ENCODE data around the gene GLS.
"Not testable (repeated sequence)": the region's sequence is repeated elsewhere in the genome, so short reads cannot be mapped to it uniquely, and the experiment has no call there.

GLS gene

DNA sequence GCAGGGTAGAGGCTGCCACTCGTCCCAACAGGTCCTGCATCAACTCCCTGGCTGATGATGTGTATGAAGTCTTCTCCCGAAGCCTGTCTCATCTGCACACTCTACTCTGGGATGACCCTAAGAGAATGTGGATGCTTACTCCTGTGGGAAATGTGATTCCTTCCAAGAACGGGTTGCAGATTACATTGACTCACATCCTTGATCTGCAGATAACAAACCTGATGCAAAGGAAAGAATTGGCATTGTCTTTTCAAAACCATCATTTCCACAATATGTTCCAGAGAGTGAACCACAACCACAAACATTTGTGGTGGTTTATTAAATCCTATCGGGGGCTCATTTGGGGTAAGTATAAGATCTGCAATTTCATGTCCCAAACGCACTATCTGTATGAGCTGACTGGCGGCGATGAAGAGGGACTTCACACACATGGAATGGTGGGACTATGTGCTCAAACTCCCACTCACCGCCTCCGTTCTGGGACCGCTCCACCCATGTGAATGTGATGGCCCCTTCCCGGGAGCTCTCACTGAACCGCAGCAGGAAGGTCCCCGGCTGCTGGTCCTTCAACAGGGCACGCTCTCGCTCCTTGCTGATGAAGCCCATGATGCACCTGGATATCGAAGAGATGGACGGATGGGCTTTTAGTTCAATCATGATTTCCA is 97.9 kb downstream of the GLS start:
- DNase-seq (ENCODE audit: low read depth, low spot score): no peak
- no peak overlapping the region for H3K4me3 ChIP-seq (ENCODE audit: low read length)

DNA sequence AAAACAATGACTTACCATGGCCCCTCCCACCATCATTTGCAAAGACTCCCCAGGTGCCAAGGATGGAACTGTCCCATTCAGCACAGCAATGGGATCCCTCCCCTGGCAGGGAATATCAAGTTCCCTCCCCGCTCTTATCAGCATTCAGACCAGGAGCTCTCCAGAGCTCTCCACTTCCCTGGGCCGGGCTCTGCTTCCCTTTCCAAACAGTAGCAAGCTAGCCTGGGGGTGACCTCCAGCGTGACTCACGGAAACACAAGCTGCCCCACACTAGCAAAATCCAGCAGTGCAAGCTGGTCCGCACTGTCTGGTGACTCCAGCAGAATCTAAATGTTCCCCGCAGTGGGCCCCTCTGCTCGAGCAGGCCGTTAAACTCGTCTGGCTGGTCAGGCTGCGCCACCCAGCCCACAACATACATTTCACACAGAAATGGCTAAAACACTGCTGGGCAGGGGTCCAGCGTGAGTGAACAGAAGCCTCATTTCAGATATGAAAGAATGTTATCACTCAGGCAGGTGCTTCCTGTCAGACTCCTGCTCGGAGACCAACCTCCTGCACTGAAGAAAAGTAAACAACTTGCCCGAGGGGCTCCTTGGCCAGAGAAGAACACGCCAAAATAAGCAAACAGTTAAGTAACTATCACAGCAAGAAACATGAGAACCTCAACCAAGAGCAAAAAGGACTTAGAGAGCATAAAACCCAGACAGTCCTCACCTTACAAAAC is 99.4 kb downstream of the GLS start:
- DNase-seq (ENCODE audit: low read depth, low spot score): no peak
- no peak overlapping the region for H3K4me3 ChIP-seq (ENCODE audit: low read length)

DNA sequence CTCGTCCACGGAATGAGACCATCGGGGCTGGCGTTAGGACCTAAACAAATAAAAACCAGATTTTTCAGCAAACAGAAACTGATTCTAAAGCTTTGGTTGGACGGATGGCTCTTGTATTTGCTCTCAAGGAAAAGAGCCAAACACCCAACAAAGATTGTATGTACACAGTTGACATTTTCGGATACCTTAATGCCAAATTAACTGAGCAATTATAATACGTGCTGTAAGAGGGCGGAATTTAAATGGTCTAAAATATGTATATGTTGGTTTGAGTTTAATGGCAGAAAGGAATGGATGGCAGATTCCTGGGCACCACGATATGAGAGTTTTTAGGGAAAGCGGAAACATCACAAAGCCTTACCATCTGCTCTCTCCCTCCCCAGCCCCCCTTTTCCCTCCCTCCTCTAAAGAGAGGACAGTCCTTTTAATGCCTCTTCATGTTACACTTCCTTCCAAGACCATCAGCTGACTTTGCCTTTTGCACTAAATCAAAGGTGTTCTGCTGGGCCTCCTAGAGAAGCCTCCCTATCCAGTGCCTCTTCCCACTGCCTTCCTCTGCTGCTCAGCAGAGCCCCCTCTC is 100.1 kb downstream of the GLS start:
- no peak for DNase-seq (ENCODE audit: low read depth, low spot score)
- H3K4me3 ChIP-seq (ENCODE audit: low read length): no peak overlapping the region

DNA sequence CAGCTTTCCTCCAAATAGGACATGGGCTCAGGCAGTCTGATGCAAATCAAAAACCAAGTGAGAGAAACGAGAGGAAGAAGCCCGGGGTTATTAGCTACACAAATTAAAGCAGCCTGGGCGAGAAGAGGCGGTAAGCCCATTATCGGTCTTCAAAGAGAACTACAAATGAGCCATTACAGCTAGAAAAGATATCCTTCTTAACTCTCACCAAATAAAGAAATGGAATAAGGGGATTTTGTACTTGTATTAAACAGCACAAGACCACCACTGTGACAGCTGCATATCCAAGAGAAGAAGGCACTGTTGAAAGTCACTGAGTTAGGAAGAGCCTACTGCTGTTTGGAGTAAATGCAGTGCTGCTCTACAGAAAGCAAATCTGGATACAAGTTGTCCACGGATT is 100.7 kb downstream of the GLS start:
- H3K4me3 ChIP-seq (ENCODE audit: low read length): no peak overlapping the region
- DNase-seq (ENCODE audit: low read depth, low spot score): no peak

DNA sequence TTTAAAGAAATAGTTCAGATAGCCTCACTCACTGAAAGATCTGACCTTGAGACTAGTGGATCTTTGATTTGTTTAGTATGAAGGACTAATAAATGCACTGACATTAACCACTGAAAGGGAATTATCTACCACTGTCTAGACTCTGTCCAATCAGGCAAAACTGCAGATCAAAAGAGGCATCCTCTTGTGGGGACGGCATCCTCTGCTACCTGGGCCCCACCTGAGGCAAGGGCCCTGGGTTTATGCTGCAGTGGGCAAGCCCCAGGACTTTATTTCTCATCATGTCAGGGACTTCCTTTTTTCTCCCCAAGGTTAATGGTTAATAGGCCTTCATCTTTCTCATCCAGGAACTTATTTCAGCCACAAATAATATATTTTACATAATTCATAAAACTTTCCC is 101.1 kb downstream of the GLS start:
- no peak for DNase-seq (ENCODE audit: low read depth, low spot score)
- no peak overlapping the region for H3K4me3 ChIP-seq (ENCODE audit: low read length)

DNA sequence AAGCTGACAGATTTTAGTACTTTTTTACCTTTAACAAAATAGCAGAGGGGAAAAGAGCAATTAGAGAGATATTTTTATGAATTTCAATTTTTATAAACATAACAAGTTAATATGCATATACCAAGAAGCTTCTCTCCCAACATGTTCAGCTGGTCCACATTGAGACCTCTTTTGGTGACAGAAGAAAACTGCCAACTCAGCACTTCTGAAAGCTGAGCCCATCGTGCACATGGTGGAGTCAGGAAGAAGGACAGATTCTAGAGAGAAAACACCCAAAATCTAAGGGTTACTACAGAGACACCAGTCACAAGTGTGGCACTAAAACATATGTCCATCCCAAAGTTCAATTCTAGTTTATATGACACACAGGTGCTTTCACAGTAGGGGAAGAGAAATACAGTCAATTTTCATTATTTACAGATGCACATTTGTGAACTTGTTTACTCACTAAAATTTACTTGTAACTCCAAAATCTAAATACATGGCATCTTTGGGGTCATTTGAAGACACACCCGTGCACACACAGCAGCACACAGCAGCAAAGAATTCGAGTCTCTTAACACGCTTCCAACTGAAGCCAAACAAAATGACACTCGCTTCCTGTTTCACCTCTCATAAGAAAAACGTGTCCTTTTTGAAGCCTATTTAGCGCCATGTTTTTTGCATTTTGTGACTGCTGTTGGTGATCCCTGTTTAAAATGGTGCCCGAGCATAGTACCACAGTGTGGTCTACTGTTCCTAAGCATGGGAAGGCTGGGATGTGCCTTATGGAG is 101.8 kb downstream of the GLS start:
- no peak for DNase-seq (ENCODE audit: low read depth, low spot score)

DNA sequence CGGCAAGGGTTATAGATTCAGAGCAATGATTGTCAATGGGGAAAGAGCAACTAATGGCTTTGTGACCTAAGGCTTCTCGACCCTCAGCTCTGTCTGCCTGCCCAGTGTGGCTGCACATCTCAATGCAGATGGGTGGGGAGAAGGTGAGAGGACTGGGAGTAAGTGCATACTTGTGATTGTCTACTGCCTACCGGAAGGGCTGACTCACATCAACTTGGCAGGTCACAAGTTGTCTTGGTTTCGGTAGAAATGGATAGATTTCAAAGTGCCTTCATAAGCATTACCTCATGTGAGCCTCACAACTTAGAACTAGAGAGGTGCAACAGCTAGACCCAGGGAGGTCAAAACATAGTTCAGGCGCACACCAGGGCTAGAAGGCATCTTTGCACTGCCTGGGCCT is 104.0 kb downstream of the GLS start:
- no peak for DNase-seq (ENCODE audit: low read depth, low spot score)

More for the DNA sequence above, 101.8 kb downstream of the GLS start:
- H3K4me3 ChIP-seq (ENCODE audit: low read length): no peak overlapping the region

DNA sequence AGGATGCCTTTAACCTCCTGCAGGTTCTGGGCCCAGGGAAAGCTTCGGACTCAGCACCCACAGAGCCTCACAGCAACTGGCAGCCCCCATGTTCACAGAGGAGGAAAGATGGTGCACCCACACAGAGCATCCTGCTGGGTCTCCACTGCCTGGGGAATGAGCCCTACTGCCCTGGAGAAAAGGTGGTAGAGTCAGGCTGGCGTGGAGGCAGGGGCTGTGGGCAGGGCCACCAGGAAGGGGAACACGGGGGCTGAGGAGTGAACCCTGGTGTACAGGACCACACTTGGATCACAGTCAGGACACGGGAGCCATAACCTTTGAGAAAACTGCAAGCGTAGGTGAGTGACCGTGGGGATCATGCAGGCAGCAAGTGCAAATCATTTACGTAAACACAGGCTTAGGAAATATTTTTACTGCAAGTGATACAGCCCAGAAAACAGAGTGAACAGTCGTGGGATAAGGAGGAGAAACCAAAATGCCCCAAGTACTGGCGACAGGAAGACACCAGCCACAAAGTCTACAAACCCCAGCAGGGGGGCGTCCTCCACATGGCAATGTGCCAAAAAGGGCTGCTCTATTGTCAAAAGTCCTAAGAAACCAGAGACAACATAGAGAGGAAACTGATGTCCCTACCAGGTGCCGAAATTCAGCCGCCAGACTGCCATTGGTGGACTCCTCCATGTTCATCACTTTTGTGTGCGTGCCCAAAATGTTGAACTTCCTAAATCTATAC is 105.8 kb downstream of the GLS start:
- peak; percentile 71 for DNase-seq (ENCODE audit: low read depth, low spot score)
- H3K4me3 ChIP-seq (ENCODE audit: low read length): no peak overlapping the region

More for the DNA sequence above, 104.0 kb downstream of the GLS start:
- H3K4me3 ChIP-seq (ENCODE audit: low read length): no peak overlapping the region

DNA sequence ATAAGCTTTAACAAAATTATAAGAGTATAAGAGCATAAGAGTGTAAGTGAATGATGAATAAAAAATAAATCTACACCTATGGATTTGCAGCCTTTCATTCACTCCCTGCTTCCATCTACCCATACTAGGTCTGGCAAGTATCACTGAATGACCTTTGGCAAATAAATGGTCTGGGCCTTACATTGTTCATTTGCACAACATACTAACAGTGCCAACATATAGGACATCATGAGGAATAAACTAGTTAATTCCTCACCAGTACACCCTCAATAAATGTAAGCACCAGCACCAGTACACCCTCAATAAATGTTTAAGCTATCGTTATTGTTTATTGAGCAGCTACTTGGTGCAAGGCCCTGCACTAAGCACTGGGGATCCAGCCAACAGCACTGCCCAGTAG is 106.5 kb downstream of the GLS start:
- no peak for DNase-seq (ENCODE audit: low read depth, low spot score)
- H3K4me3 ChIP-seq (ENCODE audit: low read length): no peak overlapping the region

DNA sequence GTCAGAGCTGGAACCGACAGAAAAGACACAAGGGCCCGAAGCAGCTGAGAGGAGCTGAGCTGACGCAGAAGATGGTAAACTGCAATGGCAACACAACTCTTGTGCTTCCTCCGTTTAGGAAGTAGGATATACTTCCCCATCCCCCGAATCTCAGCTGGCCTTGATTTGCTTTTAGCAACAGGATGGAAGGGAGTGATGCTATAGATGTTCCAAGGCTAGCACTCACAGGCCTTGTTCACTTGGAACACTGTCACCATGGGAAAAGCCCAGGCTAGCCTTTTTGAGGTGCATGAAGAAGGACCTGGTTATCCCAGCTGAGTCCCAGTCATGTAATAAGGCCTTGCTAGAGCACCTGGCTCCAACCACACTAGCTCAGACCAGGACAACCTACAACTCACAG is 107.3 kb downstream of the GLS start:
- DNase-seq (ENCODE audit: low read depth, low spot score): no peak
- no peak overlapping the region for H3K4me3 ChIP-seq (ENCODE audit: low read length)

DNA sequence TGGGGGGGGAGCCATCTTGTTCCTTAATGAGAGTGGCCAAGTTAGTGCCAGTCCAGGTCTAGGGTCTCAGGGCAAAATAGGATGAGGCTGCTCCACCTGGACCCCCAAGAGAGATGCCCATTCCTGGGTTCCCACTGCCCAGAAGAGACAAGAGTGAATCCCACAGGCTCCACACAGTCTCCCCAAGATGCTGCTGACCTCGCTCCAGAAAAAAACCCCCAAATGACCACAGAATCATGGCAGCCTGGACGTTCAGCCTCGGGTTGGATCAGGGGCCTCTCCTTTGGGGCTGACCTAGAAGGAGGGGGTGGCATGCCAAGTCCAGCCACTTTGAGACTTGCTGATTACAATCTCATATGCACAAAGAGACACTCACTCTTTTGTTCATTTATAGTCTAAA is 108.3 kb downstream of the GLS start:
- DNase-seq (ENCODE audit: low read depth, low spot score): no peak
- H3K4me3 ChIP-seq (ENCODE audit: low read length): no peak overlapping the region

DNA sequence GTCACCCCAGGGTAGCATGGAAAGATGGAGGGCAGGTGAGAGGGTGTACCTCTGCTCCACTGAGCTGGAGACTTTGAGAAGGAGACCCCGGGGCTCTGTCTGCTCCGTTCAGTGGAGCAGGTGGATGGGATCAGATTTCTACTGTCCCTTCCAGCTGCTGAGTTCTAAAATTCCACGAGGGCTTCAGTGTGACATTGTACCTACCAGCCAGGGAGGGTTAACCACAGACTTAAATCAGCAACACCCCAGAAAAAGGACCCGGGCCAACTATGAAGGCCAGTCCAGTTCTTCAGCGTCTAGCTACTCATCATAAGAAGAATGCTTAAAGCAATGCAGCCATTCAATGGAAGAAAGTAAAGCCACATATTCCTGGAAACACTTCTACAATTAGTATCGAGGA is 109.5 kb downstream of the GLS start:
- H3K4me3 ChIP-seq (ENCODE audit: low read length): no peak overlapping the region
- DNase-seq (ENCODE audit: low read depth, low spot score): no peak

DNA sequence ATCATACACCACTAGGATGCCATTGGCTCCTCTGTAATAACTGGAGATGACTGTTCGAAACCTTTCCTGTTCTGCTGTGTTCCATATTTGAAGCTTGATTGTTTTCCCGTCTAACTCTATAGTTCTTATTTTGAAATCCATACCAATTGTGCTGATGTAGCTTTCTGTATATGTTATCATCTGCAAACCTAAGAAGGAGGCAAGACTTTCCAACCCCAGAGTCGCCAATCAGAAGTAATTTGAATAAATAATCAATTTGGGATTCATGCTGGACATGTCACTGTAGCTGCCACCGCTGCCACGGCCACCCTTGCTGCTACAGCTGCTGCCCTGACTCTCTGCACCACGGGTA is 112.6 kb downstream of the GLS start:
- no peak for DNase-seq (ENCODE audit: low read depth, low spot score)
- H3K4me3 ChIP-seq (ENCODE audit: low read length): no peak overlapping the region

DNA sequence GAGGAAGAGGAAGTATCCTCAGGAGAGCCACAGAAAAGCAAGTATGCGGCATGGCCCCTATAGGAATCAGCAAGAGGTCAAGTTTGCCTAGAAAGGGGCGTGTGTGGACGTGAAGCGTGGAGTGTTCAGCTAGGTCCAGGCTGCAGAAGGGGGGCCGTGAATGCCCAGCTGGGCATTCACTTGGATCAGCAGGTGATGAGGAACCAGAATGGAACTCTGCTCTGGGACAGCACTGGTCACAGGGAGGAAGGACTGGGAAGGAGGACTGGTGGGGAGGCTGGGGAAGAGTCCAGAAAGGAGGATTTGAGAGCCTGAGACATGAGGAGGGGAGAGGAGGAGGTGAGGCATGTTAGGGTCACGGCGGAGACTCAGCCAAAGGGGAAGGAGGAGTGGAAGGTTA is 113.5 kb downstream of the GLS start:
- H3K4me3 ChIP-seq (ENCODE audit: low read length): no peak overlapping the region
- DNase-seq (ENCODE audit: low read depth, low spot score): no peak

DNA sequence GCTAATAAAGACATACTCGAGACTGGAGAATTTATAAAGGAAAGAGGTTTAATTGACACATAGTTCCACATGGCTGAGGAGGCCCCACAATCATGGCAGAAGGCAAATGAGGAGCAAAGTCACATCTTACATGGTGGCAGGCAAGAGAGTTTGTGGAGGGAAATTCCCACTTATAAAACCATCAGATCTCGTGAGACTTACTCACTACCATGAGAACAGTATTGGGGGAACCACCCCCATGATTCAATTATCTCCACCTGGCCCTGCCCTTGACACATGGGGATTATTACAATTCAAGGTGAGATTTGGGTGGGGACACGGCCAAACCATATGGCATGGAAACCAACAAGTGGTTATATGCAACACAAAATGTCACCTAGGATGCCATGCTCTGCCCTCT is 114.7 kb downstream of the GLS start:
- not testable (repeated sequence) for H3K4me3 ChIP-seq (ENCODE audit: low read length); DNase-seq (ENCODE audit: low read depth, low spot score)

DNA sequence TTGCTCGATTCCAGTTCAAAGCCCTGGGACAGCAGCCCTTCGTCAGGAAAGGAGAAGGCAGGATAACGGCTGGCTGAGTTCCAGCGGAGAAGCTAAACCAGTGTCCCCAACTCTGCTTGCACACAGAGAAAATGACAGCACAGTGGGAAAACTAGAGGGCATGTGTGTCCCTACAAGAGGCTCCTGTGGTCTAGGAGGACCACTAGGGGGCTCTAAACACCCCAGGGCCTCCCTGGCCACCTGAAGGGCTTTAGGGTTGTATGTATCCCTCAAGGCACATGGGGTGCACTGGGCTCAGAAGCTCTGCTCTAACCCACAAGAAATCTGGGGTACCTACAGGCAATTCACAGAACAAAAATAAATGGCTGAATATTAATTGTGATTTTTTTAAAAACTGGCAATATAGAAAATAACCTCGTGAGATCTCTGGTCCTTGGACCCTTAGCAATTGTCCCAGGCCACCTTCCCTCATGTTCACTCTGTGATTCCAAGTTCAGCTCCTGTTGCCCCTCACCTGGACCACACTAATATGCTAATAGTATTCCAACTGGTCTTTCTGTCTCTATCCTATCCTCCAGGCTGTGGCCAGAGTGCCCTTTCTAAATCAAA is 115.8 kb downstream of the GLS start:
- DNase-seq (ENCODE audit: low read depth, low spot score): peak; percentile 47
- H3K4me3 ChIP-seq (ENCODE audit: low read length): no peak overlapping the region

DNA sequence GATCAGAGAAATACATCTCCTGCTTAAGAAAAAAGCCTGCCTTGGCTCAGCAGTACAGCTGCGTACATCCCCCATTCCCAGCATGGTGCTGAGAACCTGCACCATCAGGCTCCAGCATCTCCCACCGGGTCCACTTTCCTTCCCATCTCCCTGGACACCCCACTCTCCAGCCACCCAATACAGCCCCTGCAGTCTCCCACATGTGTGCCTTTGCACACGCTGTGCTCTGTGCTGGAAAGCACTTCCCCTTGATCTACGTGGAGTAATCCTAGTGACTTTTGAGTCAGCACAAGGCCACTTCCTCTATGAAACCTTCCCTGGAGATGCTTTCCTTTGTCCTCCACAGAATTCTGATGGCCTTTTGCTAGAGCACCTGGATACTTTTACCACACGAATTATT is 116.3 kb downstream of the GLS start:
- no peak for DNase-seq (ENCODE audit: low read depth, low spot score)

DNA sequence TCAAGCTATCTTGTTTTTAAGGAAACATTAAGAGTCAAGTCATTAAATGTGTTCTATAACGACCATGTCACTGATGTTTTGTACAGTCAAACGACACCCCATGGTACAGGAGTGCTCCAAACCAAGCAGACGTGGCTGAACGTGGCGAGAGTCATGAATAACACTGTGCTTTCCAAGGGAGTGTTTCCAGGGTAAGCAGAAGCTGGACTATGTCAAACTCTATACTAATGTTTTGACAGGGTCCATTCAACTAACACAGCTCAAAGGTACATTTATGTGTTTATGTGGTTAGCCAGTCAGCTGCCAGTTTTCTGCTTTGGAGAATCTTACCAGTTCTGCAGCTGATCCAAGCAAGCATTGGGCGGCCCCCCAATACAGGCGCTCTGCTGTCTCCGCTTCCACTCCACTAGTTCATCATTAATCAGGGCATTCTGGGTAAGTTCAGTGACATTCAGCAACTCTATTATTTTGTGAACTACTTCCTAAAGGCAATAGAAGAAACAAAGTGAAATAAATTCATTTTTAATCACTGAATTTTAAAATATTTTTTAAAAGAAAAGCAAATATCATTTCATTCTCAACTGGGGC is 117.0 kb downstream of the GLS start:
- H3K4me3 ChIP-seq (ENCODE audit: low read length): no peak overlapping the region
- DNase-seq (ENCODE audit: low read depth, low spot score): no peak

More for the DNA sequence above, 116.3 kb downstream of the GLS start:
- no peak overlapping the region for H3K4me3 ChIP-seq (ENCODE audit: low read length)

DNA sequence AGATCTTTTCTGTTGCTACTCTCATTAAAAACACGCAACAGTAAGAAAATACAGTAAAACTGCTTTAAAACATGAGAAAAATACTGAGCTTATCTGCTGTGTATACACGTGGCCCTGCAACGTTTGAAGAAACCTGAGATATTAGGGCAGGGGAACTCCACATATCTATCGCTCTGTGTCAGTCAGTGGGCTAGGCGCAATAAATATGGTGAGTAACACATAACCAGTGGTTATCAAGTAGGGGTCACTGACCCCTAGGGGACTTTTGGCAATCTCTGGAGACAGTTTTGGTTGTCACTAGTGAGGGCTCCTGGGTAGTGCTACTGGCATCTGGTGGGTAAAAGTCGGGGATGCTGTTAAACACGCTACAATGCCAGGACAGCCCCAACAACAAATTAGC is 118.4 kb downstream of the GLS start:
- H3K4me3 ChIP-seq (ENCODE audit: low read length): no peak overlapping the region
- no peak for DNase-seq (ENCODE audit: low read depth, low spot score)

All from Jurkat, Clone E6-1 (cell line).